Measurements from ENCODE around the gene LRRC49. TPM values are rescaled to one million over a fixed set of nuclear protein-coding genes. Genes with fewer than 3 reads are reported as not detected.
"Not testable (repeated sequence)": the region's sequence is repeated elsewhere in the genome, so short reads cannot be mapped to it uniquely, and the experiment has no call there.

The LRRC49 gene
- total RNA-seq, 2 experiments from 2014 or later = 0.14 to 0.62 TPM

GRCh38 chr15:71008250-71008870 is 115.7 kb downstream of the LRRC49 start:
- POLR2A ChIA-PET = no interaction called here

GRCh38 chr15:71010472-71010871 is 117.8 kb downstream of the LRRC49 start:
- H3K4me3 Mint-ChIP-seq = no peak overlapping the region
- ChIA-PET CTCF (interaction anchor here (0.7 to 2.0 kb wide), 3 partner anchors 50 to 433 kb away, joined by 3 to 5 read pairs (median 4); no protein-coding TSS in a partner anchor), POLR2A (no interaction called here)
- intact Hi-C loops (cut with DNase I, micrococcal nuclease) = loop anchor here in 1 of 2 experiments (2.0 kb wide), 1 partner anchor 432 kb away; no protein-coding TSS in a partner anchor
- H3K4me1 Mint-ChIP-seq = no peaks in the 10 kb centered on the region
- H3K27me3 Mint-ChIP-seq = peaks cover 25% of the 10 kb centered on the region
- no peak for ATAC-seq
- no peaks in the 10 kb centered on the region for H3K36me3 Mint-ChIP-seq (ENCODE audit: low read depth)
- no peaks in the 10 kb centered on the region for H3K9me3 Mint-ChIP-seq (ENCODE audit: low read depth)
- no peak overlapping the region for H3K27ac Mint-ChIP-seq
- no peak for DNase-seq

More at GRCh38 chr15:71008250-71008870, 115.7 kb downstream of the LRRC49 start:
- intact Hi-C loops (cut with DNase I, micrococcal nuclease) = loop anchor here in 1 of 2 experiments (10.0 kb wide), 1 partner anchor 296 kb away; no protein-coding TSS in a partner anchor
- H3K27ac Mint-ChIP-seq = no peak overlapping the region
- DNase-seq (no peak), ATAC-seq (no peak)
- H3K4me3 Mint-ChIP-seq = no peak overlapping the region
- no peaks in the 10 kb centered on the region for H3K36me3 Mint-ChIP-seq (ENCODE audit: low read depth)
- H3K27me3 Mint-ChIP-seq = peaks cover 27% of the 10 kb centered on the region
- H3K4me1 Mint-ChIP-seq = no peaks in the 10 kb centered on the region
- H3K9me3 Mint-ChIP-seq (ENCODE audit: low read depth) = no peaks in the 10 kb centered on the region
- CTCF ChIA-PET = no interaction called here

GRCh38 chr15:71010997-71011396 is 118.4 kb downstream of the LRRC49 start:
- no peak for DNase-seq
- Mint-ChIP-seq H3K36me3 (ENCODE audit: low read depth) (no peaks in the 10 kb centered on the region), H3K27me3 (peaks cover 23% of the 10 kb centered on the region), H3K9me3 (ENCODE audit: low read depth) (no peaks in the 10 kb centered on the region), H3K27ac (no peak overlapping the region), H3K4me1 (no peaks in the 10 kb centered on the region), H3K4me3 (no peak overlapping the region)
- CTCF ChIA-PET = interaction anchor here (0.7 to 2.0 kb wide), 3 partner anchors 49 to 432 kb away, joined by 3 to 5 read pairs (median 4); no protein-coding TSS in a partner anchor
- intact Hi-C loops (cut with DNase I, micrococcal nuclease) = loop anchor here (1.0 to 2.0 kb wide), 2 partner anchors 429 to 432 kb away; no protein-coding TSS in a partner anchor
- POLR2A ChIA-PET = no interaction called here
- no peak for ATAC-seq

- no peaks in the 10 kb centered on the region for H3K36me3 Mint-ChIP-seq (ENCODE audit: low read depth)
- no peak for ATAC-seq
- no peak overlapping the region for H3K4me3 Mint-ChIP-seq
- H3K27ac Mint-ChIP-seq = no peak overlapping the region
- ChIA-PET CTCF (interaction anchor here (2.0 kb wide), 1 partner anchor 429 kb away, joined by 5 read pairs; no protein-coding TSS in a partner anchor), POLR2A (no interaction called here)
- no peaks in the 10 kb centered on the region for H3K9me3 Mint-ChIP-seq (ENCODE audit: low read depth)
- intact Hi-C loops (cut with DNase I, micrococcal nuclease) = loop anchor here (1.0 to 2.0 kb wide), 2 partner anchors 429 to 431 kb away; no protein-coding TSS in a partner anchor
- peaks cover 23% of the 10 kb centered on the region for H3K27me3 Mint-ChIP-seq
- no peak for DNase-seq
- H3K4me1 Mint-ChIP-seq = no peaks in the 10 kb centered on the region
Measured at GRCh38 chr15:71011503-71012155, 119.0 kb downstream of the LRRC49 start.

GRCh38 chr15:71013446-71013845 is 120.8 kb downstream of the LRRC49 start:
- intact Hi-C loops (cut with DNase I, micrococcal nuclease) = no loop called here
- no peak for ATAC-seq
- no peak overlapping the region for H3K4me3 Mint-ChIP-seq
- no peaks in the 10 kb centered on the region for H3K9me3 Mint-ChIP-seq (ENCODE audit: low read depth)
- ChIA-PET POLR2A (no interaction called here), CTCF (no interaction called here)
- H3K27ac Mint-ChIP-seq = no peak overlapping the region
- no peaks in the 10 kb centered on the region for H3K36me3 Mint-ChIP-seq (ENCODE audit: low read depth)
- H3K27me3 Mint-ChIP-seq = peaks cover 23% of the 10 kb centered on the region
- H3K4me1 Mint-ChIP-seq = no peaks in the 10 kb centered on the region
- DNase-seq = no peak

GRCh38 chr15:71015342-71015741 is 122.7 kb downstream of the LRRC49 start:
- CTCF ChIA-PET = no interaction called here
- H3K9me3 Mint-ChIP-seq (ENCODE audit: low read depth) = peaks cover 3% of the 10 kb centered on the region
- no peak for DNase-seq
- intact Hi-C loops (cut with DNase I, micrococcal nuclease) = no loop called here
- POLR2A ChIA-PET = no interaction called here
- no peaks in the 10 kb centered on the region for H3K36me3 Mint-ChIP-seq (ENCODE audit: low read depth)
- H3K27ac Mint-ChIP-seq = no peak overlapping the region
- H3K4me3 Mint-ChIP-seq = no peak overlapping the region
- H3K4me1 Mint-ChIP-seq = no peaks in the 10 kb centered on the region
- peaks cover 16% of the 10 kb centered on the region for H3K27me3 Mint-ChIP-seq
- ATAC-seq = no peak

- H3K4me1 Mint-ChIP-seq; CTCF ChIA-PET; H3K4me3 Mint-ChIP-seq; H3K36me3 Mint-ChIP-seq (ENCODE audit: low read depth); DNase-seq; ATAC-seq; H3K27ac Mint-ChIP-seq; intact Hi-C loops (cut with DNase I, micrococcal nuclease); POLR2A ChIA-PET: not testable (repeated sequence)
- H3K9me3 Mint-ChIP-seq (ENCODE audit: low read depth) = peaks cover 12% of the 10 kb centered on the region
- peaks cover 26% of the 10 kb centered on the region for H3K27me3 Mint-ChIP-seq
Measured at GRCh38 chr15:71031232-71031631, 138.6 kb downstream of the LRRC49 start.

GRCh38 chr15:71035478-71035877 is 142.9 kb downstream of the LRRC49 start:
- H3K27ac Mint-ChIP-seq; ATAC-seq; H3K36me3 Mint-ChIP-seq (ENCODE audit: low read depth); intact Hi-C loops (cut with DNase I, micrococcal nuclease); H3K4me3 Mint-ChIP-seq; CTCF ChIA-PET; H3K9me3 Mint-ChIP-seq (ENCODE audit: low read depth); DNase-seq; H3K4me1 Mint-ChIP-seq; POLR2A ChIA-PET: not testable (repeated sequence)
- peaks cover 22% of the 10 kb centered on the region for H3K27me3 Mint-ChIP-seq

- H3K27me3 Mint-ChIP-seq = peaks cover 12% of the 10 kb centered on the region
- ATAC-seq = no peak
- H3K27ac Mint-ChIP-seq = no peak overlapping the region
- no peaks in the 10 kb centered on the region for H3K36me3 Mint-ChIP-seq (ENCODE audit: low read depth)
- no peak overlapping the region for H3K4me3 Mint-ChIP-seq
- DNase-seq = no peak
- no peaks in the 10 kb centered on the region for H3K4me1 Mint-ChIP-seq
- CTCF ChIA-PET = no interaction called here
- POLR2A ChIA-PET = no interaction called here
- H3K9me3 Mint-ChIP-seq (ENCODE audit: low read depth) = no peaks in the 10 kb centered on the region
- intact Hi-C loops (cut with DNase I, micrococcal nuclease) = no loop called here
Measured at GRCh38 chr15:71042356-71042922, 149.8 kb downstream of the LRRC49 start.

GRCh38 chr15:71043373-71043772 is 150.7 kb downstream of the LRRC49 start:
- H3K4me1 Mint-ChIP-seq = no peaks in the 10 kb centered on the region
- no peak overlapping the region for H3K4me3 Mint-ChIP-seq
- ChIA-PET POLR2A (no interaction called here), CTCF (no interaction called here)
- H3K36me3 Mint-ChIP-seq (ENCODE audit: low read depth) = no peaks in the 10 kb centered on the region
- ATAC-seq = no peak
- H3K9me3 Mint-ChIP-seq (ENCODE audit: low read depth) = no peaks in the 10 kb centered on the region
- H3K27ac Mint-ChIP-seq = no peak overlapping the region
- intact Hi-C loops (cut with DNase I, micrococcal nuclease) = no loop called here
- DNase-seq = no peak
- H3K27me3 Mint-ChIP-seq = peaks cover 11% of the 10 kb centered on the region

GRCh38 chr15:71044006-71044405 is 151.4 kb downstream of the LRRC49 start:
- ChIA-PET POLR2A (no interaction called here), CTCF (no interaction called here)
- ATAC-seq (no peak), DNase-seq (no peak)
- peaks cover 7% of the 10 kb centered on the region for H3K27me3 Mint-ChIP-seq
- no peak overlapping the region for H3K27ac Mint-ChIP-seq
- H3K4me1 Mint-ChIP-seq = no peaks in the 10 kb centered on the region
- H3K36me3 Mint-ChIP-seq (ENCODE audit: low read depth) = no peaks in the 10 kb centered on the region
- intact Hi-C loops (cut with DNase I, micrococcal nuclease) = no loop called here
- H3K9me3 Mint-ChIP-seq (ENCODE audit: low read depth) = no peaks in the 10 kb centered on the region
- H3K4me3 Mint-ChIP-seq = no peak overlapping the region

GRCh38 chr15:71046146-71046545 is 153.5 kb downstream of the LRRC49 start:
- H3K4me3 Mint-ChIP-seq; CTCF ChIA-PET; H3K4me1 Mint-ChIP-seq; H3K27me3 Mint-ChIP-seq; H3K36me3 Mint-ChIP-seq (ENCODE audit: low read depth); H3K27ac Mint-ChIP-seq; ATAC-seq; intact Hi-C loops (cut with DNase I, micrococcal nuclease); POLR2A ChIA-PET; DNase-seq; H3K9me3 Mint-ChIP-seq (ENCODE audit: low read depth): not testable (repeated sequence)

Measured in activated CD4-positive, alpha-beta T cell treated with anti-CD3 and anti-CD28 coated beads for 36 hours (primary cell).